Vagina (tissue), 2 donors: ENCODE results near the gene C12orf43. TPM values are rescaled to one million over a fixed set of nuclear protein-coding genes. Genes with fewer than 3 reads are reported as not detected.
"Not testable (repeated sequence)": the region's sequence is repeated elsewhere in the genome, so short reads cannot be mapped to it uniquely, and the experiment has no call there.

Source experiments
- DNase-seq, 2 donors: peaks; one replicate each; pipeline ENCODE4 v3.0.0-alpha.2; 2017; ENCODE audit errors: extremely low spot score in 2 of 2
- H3K27ac ChIP-seq: fragments of 200-600 bp; sonication (generic); one replicate; pipeline ENCODE4 v1.5.1; 2019
- H3K27me3 ChIP-seq: fragments of 200-600 bp; sonication (generic); one replicate; pipeline ENCODE4 v1.5.1; 2019
- H3K36me3 ChIP-seq, 2 donors: fragments of 200-600 bp; sonication (generic); one replicate each; pipeline ENCODE4 v1.5.1; 2017 to 2019
- H3K4me1 ChIP-seq: fragments of 200-600 bp; sonication (generic); one replicate; pipeline ENCODE4 v1.5.1; 2019
- H3K4me3 ChIP-seq, 2 donors: fragments of 200-600 bp; sonication (generic); 1 replicate in 1 of 2; 2 replicates in 1 of 2; pipeline ENCODE4 v1.5.1; 2016 to 2019
- H3K9me3 ChIP-seq: fragments of 200-600 bp; sonication (generic); one replicate; pipeline ENCODE4 v1.5.1; 2019
- CTCF ChIP-seq, 3 experiments: fragments of 450-650 bp in 2 of 3; fragments of 200-600 bp in 1 of 3; sonication (generic) in 1 of 3; IDR thresholded peaks; one replicate each; pipeline ENCODE4 v1.5.1; 2017 to 2019; ENCODE audit warnings: antibody characterized with exemption in 3 of 3, mild to moderate bottlenecking in 2 of 3, moderate library complexity in 2 of 3
- POLR2A ChIP-seq, 2 donors: fragments of 450-650 bp; IDR thresholded peaks; one replicate each; pipeline ENCODE4 v1.6.1; 2017; ENCODE audit warnings: antibody characterized with exemption in 2 of 2, mild to moderate bottlenecking in 2 of 2, moderate library complexity in 2 of 2
- POLR2AphosphoS5 ChIP-seq, 2 donors: sonication (generic); formaldehyde crosslinking; IDR thresholded peaks; one replicate each; pipeline ENCODE4 v1.9.0; 2017; ENCODE audit warnings: antibody characterized with exemption in 2 of 2, mild to moderate bottlenecking in 2 of 2, low read depth in 1 of 2; ENCODE audit not compliant: insufficient read depth in 1 of 2
- intact Hi-C: fragments of 100-400 bp; cut with DNase I; formaldehyde crosslinking; loops from one replicate; pipeline ENCODE4 v1.15.1; 2023
- total RNA-seq: library from RNA; depleted of rRNA; stranded (reverse); fragments of >200 nt; gene quantifications from one replicate; pipeline ENCODE4 v1.2.3, GENCODE V29; 2016

The C12orf43 gene
- total RNA-seq, 1 donor from 2014 or later = 7.4 TPM

GRCh38 chr12:121053706-121054105 is 37.4 kb upstream of the C12orf43 start:
- Histone ChIP-seq H3K27me3 (no peaks in the 10 kb centered on the region), H3K27ac (no peak overlapping the region), H3K4me1 (no peaks in the 10 kb centered on the region), H3K36me3 (no peaks in the 10 kb centered on the region), H3K9me3 (no peaks in the 10 kb centered on the region), H3K4me3 (no peak overlapping the region)
- no peak for TF ChIP-seq POLR2AphosphoS5 (IDR thresholded peaks at IDR 0.05; ENCODE audit: insufficient read depth in 1 of 2, low read depth in 1 of 2)
- TF ChIP-seq CTCF (IDR thresholded peaks at IDR 0.05) = no peak
- no peak for TF ChIP-seq POLR2A (IDR thresholded peaks at IDR 0.05)
- intact Hi-C loops = no loop called here
- DNase-seq = no peak

GRCh38 chr12:121050725-121051124 is 34.4 kb upstream of the C12orf43 start:
- no peak for TF ChIP-seq POLR2A (IDR thresholded peaks at IDR 0.05)
- no peak for TF ChIP-seq CTCF (IDR thresholded peaks at IDR 0.05)
- TF ChIP-seq POLR2AphosphoS5 (IDR thresholded peaks at IDR 0.05; ENCODE audit: insufficient read depth in 1 of 2, low read depth in 1 of 2) = no peak
- Histone ChIP-seq H3K4me1 (no peaks in the 10 kb centered on the region), H3K27ac (no peak overlapping the region), H3K9me3 (no peaks in the 10 kb centered on the region), H3K27me3 (no peaks in the 10 kb centered on the region), H3K4me3 (no peak overlapping the region), H3K36me3 (no peaks in the 10 kb centered on the region)
- DNase-seq = no peak
- intact Hi-C loops = no loop called here

DNA sequence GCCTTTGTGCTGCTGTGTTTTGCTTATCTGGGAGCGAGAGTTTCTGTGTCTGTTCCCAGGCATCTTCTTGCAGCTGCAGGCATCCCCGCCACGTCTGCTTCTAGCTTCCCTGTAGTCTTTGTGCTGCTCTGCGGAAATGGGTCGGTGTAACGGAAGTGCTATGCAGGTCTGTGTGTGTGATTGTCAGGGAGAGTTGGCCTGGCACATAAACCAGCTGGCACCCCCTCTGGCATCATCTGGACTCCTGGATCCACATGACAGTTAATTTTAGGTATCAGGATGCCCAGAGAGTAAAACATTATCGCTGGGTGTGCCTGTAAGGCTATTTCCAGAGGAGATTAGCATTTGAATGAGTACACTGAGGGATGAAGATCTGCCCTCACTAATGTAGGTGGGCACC is 32.2 kb upstream of the C12orf43 start:
- H3K9me3 ChIP-seq = no peaks in the 10 kb centered on the region
- no peak for DNase-seq
- TF ChIP-seq POLR2A (IDR thresholded peaks at IDR 0.05) = no peak
- H3K4me1 ChIP-seq = no peaks in the 10 kb centered on the region
- no peaks in the 10 kb centered on the region for H3K27me3 ChIP-seq
- intact Hi-C loops = no loop called here
- no peak overlapping the region for H3K4me3 ChIP-seq
- no peaks in the 10 kb centered on the region for H3K36me3 ChIP-seq
- no peak overlapping the region for H3K27ac ChIP-seq

- H3K27ac ChIP-seq, H3K9me3 ChIP-seq, H3K27me3 ChIP-seq, H3K4me3 ChIP-seq, intact Hi-C loops, DNase-seq, H3K4me1 ChIP-seq, H3K36me3 ChIP-seq: not testable (repeated sequence)
Measured at GRCh38 chr12:121047400-121047799, 31.1 kb upstream of the C12orf43 start.

GRCh38 chr12:121043067-121043466 is 26.8 kb upstream of the C12orf43 start:
- TF ChIP-seq CTCF (IDR thresholded peaks at IDR 0.05) = no peak
- no peak for TF ChIP-seq POLR2AphosphoS5 (IDR thresholded peaks at IDR 0.05; ENCODE audit: insufficient read depth in 1 of 2, low read depth in 1 of 2)
- TF ChIP-seq POLR2A (IDR thresholded peaks at IDR 0.05) = no peak
- H3K36me3 ChIP-seq = no peaks in the 10 kb centered on the region
- DNase-seq = no peak
- intact Hi-C loops = no loop called here
- H3K27ac ChIP-seq = no peak overlapping the region
- no peak overlapping the region for H3K4me3 ChIP-seq
- no peaks in the 10 kb centered on the region for H3K27me3 ChIP-seq
- no peaks in the 10 kb centered on the region for H3K9me3 ChIP-seq
- H3K4me1 ChIP-seq = peaks cover 12% of the 10 kb centered on the region

GRCh38 chr12:121038861-121039668 is 22.8 kb upstream of the C12orf43 start, which contains the start of gene OASL:
OASL (minus strand) TSS chr12:121039246; CDS start chr12:121038971, 275 bp downstream.
- Histone ChIP-seq H3K36me3 (no peaks in the 10 kb centered on the region), H3K4me3 (peak within 1 kb of the TSS; percentile 38 to 46), H3K27me3 (no peaks in the 10 kb centered on the region), H3K9me3 (no peaks in the 10 kb centered on the region), H3K4me1 (peaks cover 12% of the 10 kb centered on the region), H3K27ac (no peak within 1 kb of the TSS)
- intact Hi-C loops = no loop called here
- TF ChIP-seq CTCF (IDR thresholded peaks at IDR 0.05) (no peak), POLR2AphosphoS5 (IDR thresholded peaks at IDR 0.05; ENCODE audit: insufficient read depth in 1 of 2, low read depth in 1 of 2) (peak in 1 of 2 donors; percentile 66), POLR2A (IDR thresholded peaks at IDR 0.05) (no peak)
- DNase-seq = no peak
